ENCODE data around the gene SDR9C7.

GRCh38 chr12:56955631-56956256 lies 21.5 kb upstream of the SDR9C7 start:
- TF ChIP-seq CTCF (conservative IDR thresholded peaks at IDR 0.05; ENCODE audit: low read depth, low read length) (no peak), EZH2 (IDR thresholded peaks at IDR 0.05; ENCODE audit: low read length, unreplicated experiment) (no peak)
